ENCODE results near the gene ZBTB24. TPM values are rescaled to one million over a fixed set of nuclear protein-coding genes. Genes with fewer than 3 reads are reported as not detected.
A peak's percentile ranks its signal among the peaks of the same experiment; 100 is the strongest.

ZBTB24 gene
- total and polyA plus RNA-seq, 2 experiments from 2014 or later: 2.6 to 5.3 TPM

- no peak overlapping the region for H3K4me3 ChIP-seq
- no peak overlapping the region for H3K27ac ChIP-seq
- no peaks in the 10 kb centered on the region for H3K27me3 ChIP-seq
- H3K36me3 ChIP-seq: no peaks in the 10 kb centered on the region
- H3K4me1 ChIP-seq (ENCODE audit: low read depth): peaks cover 7% of the 10 kb centered on the region
- DNase-seq (ENCODE audit: low read depth in 1 of 2, low spot score in 1 of 2): no peak
- no peaks in the 10 kb centered on the region for H3K9me3 ChIP-seq (ENCODE audit: low read depth)
- TF ChIP-seq CTCF (IDR thresholded peaks at IDR 0.05; ENCODE audit: low read depth, low read length): no peak
Measured at GRCh38 chr6:109488001-109488400, 5.0 kb upstream of the ZBTB24 start.

- Histone ChIP-seq H3K27ac (no peak overlapping the region), H3K9me3 (ENCODE audit: low read depth) (no peaks in the 10 kb centered on the region), H3K27me3 (no peaks in the 10 kb centered on the region), H3K4me1 (ENCODE audit: low read depth) (no peaks in the 10 kb centered on the region), H3K36me3 (no peaks in the 10 kb centered on the region), H3K4me3 (no peak overlapping the region)
- TF ChIP-seq CTCF (IDR thresholded peaks at IDR 0.05; ENCODE audit: low read depth, low read length): no peak
- no peak for DNase-seq (ENCODE audit: low read depth in 1 of 2, low spot score in 1 of 2)
Measured at GRCh38 chr6:109486068-109486467, 3.0 kb upstream of the ZBTB24 start.

DNA sequence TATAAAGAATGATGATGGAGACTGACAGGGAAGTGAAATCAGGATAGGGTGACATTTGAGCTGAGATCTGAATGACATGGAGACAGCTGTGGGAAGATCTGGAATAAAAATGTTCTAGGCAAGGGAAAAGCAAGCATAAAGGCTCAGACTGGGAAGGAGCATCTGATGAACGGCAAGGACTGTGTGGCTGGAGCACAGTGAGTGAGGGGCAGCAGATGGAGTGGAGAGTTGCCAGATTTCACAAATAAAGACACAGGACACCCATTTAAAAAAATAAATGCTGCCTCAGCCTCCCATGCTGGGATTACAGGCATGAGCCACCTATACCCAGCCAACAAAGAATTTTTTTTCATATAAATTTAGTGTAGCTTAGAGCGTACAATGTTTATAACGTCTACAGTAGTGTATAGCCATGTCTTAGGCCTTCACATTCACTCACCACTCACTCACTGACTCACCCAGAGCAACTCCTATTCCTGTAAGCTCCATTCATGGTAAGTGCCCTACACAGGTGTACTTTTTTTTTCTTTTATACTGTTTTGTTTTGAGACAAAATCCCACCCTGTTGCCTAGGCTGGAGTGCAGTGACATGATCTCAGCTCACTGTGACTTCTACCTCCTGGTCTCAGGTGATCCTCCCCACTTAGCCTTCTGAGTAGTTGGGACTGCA lies 2.4 kb upstream of the ZBTB24 start:
- Histone ChIP-seq H3K36me3 (no peaks in the 10 kb centered on the region), H3K27ac (no peak overlapping the region), H3K4me3 (no peak overlapping the region), H3K4me1 (ENCODE audit: low read depth) (no peaks in the 10 kb centered on the region), H3K9me3 (ENCODE audit: low read depth) (no peaks in the 10 kb centered on the region), H3K27me3 (no peaks in the 10 kb centered on the region)
- TF ChIP-seq CTCF (IDR thresholded peaks at IDR 0.05; ENCODE audit: low read depth, low read length): no peak
- no peak for DNase-seq (ENCODE audit: low read depth in 1 of 2, low spot score in 1 of 2)

GRCh38 chr6:109484122-109484521 lies 1.1 kb upstream of the ZBTB24 start:
- Histone ChIP-seq H3K4me3 (no peak overlapping the region), H3K27ac (no peak overlapping the region)
- TF ChIP-seq CTCF (IDR thresholded peaks at IDR 0.05; ENCODE audit: low read depth, low read length): no peak

DNA sequence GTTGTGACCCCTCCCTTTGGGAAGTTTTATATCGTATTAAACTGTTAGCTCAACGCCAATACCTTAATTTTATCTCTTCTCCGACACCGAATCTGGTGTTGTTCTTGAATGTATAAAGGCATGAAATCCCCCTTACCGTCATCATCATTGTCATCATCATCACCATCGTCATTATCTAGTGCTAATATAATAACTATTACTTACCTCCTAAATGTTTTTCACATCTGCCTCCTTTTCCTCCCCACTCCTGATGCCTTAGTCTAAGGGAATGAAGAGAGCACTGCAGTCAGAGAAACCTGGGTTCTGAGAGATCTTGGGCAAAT lies 677 bp upstream of the ZBTB24 start:
- no peak overlapping the region for H3K27ac ChIP-seq
- no peaks in the 10 kb centered on the region for H3K9me3 ChIP-seq (ENCODE audit: low read depth)
- DNase-seq (ENCODE audit: low read depth in 1 of 2, low spot score in 1 of 2): no peak
- H3K27me3 ChIP-seq: no peaks in the 10 kb centered on the region
- H3K4me1 ChIP-seq (ENCODE audit: low read depth): peaks cover 6% of the 10 kb centered on the region
- H3K36me3 ChIP-seq: no peaks in the 10 kb centered on the region
- TF ChIP-seq CTCF (IDR thresholded peaks at IDR 0.05; ENCODE audit: low read depth, low read length): no peak
- H3K4me3 ChIP-seq: peak overlapping the region; percentile 27

More at GRCh38 chr6:109484122-109484521, 1.1 kb upstream of the ZBTB24 start:
- Histone ChIP-seq H3K27me3 (no peaks in the 10 kb centered on the region), H3K36me3 (no peaks in the 10 kb centered on the region), H3K9me3 (ENCODE audit: low read depth) (no peaks in the 10 kb centered on the region), H3K4me1 (ENCODE audit: low read depth) (peaks cover 6% of the 10 kb centered on the region)
- no peak for DNase-seq (ENCODE audit: low read depth in 1 of 2, low spot score in 1 of 2)

Data from cardiac muscle cell (in vitro differentiated cells and primary cell).